ENCODE data around the gene FBXO27.

The FBXO27 gene

DNA sequence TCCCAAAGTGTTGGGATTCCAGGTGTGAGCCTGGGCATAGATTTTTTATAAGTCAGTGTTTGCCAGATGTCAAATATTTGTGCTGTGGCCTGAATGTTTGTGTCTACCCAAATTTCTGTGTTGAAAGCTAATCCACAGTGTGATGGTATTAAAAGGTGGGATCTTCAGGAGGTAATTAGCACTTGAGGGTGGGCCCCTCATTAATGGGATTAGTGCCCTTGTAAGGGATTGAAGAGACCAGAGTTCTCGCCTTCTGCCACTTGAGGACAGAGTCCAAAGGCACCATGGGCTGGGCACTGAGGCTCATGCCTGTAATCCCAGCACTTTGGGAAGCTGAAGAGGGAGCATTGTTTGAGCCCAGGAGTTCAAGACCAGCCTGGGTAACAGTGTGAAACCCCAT is 47.1 kb downstream of the FBXO27 start:
- DNase-seq = no peak

GRCh38 chr19:38980583-38981374 is 51.6 kb downstream of the FBXO27 start:
- no peak for DNase-seq

GRCh38 chr19:38979812-38980211 is 52.5 kb downstream of the FBXO27 start:
- DNase-seq = no peak

DNA sequence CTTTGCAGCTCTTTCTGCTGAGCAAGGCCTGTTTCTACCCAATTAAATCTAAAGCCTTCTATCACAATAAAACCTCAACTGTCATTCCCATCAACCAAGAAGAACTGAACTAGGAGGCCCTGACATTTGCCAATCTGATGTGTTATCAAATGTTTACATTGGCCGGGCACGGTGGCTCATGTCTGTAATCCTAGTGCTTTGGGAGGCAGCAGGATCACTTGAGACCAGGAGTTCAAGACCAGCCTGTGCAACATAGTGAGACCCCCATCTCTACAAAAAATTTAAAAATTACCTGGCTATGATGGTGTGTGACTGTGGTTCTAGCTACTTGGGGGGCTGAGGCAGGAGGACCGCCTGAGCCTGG is 54.0 kb downstream of the FBXO27 start:
- no peak for DNase-seq

DNA sequence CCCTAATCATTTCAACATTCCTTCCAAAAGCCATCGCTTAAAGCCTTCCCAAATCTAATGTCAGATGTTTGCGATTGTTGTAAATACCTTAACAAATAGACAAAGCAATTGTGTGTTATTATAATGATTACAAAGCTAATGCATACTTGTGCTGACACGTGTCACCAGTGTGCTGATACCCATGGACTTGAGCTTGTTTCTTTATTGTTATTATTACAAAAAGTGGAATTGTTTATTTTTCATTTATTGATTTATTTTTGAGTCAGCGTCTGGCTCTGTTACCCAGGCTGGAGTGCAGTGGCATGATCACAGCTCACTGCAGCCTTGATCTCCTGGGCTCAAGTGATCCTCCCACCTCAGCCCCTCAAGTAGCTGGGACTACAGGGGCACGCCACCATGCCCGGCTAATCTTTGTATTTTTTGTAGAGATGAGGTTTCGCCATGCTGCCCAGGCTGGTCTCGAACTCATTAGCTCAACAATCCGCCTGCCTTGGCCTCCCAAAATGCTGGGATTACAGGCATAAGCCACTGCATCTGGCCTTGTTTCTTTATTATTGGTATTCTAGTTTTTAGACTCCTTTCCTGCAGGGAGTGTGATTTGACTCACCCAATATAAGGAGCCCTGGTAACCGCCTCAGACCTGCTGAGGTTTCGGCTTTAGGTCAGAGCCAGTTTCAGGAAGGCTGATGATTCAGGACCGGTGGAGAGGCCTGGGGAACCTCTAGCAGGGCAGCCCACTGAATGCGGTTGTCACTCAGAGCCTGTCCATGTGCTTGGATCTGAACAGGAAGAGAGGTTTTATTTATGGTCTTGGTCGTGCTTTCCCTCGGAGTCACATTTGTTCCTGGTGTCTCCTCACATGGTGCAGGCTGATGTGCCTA is 54.7 kb downstream of the FBXO27 start:
- no peak for DNase-seq

GRCh38 chr19:38975861-38976271 is 56.5 kb downstream of the FBXO27 start:
- DNase-seq = no peak

DNA sequence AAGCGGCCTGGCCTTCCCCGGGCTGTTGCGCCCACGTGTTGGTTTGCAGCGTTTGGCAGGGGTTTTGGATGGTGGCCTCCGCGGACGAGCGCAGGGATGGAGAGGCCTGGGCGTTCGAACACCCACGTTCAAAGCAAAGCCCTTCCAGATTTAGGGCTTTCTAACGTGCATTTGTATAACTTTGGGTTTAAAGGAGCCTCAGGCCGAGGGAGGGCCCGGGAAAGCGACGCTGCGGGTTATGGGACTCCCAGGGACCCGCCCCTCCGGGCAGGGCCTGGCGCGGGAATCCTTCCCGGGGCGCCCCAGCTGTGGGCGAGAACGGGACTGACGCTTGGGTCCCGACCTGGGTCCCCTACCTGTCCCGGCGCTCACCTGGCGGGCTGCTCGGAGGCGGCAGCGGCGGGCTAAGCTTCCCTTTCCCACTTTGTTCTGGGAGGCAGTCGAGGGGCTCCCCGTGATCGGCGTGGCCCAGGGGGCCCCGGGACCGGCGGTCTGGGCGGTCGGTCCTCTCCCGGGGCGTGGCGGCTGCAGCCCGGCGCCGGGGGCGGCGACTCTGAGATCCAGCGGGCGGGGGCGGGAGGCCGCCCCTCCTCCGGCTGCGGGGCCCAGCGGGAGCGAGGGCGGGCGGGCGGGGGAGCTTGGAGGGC is 57.0 kb downstream of the FBXO27 start, which contains the start of gene FBXO17:
TSS of gene FBXO17 (minus strand) at position 529 of the 647 bp plus-strand sequence. CDS start 25,423 bp downstream, outside the sequence.
- no peak for DNase-seq

- DNase-seq = no peak
Observed at GRCh38 chr19:38974624-38975213, 57.6 kb downstream of the FBXO27 start.
